OCI-LY1 (cell line): ENCODE results near the gene ERBB4.

ENCODE experiments used
- H2AFZ ChIP-seq: fragments of 200-600 bp; sonication (generic), shearing (Covaris generic); 2 replicates; pipeline ENCODE4 v1.6.0; 2014; ENCODE audit warnings: antibody characterized with exemption, mild to moderate bottlenecking, low read length
- H3F3A ChIP-seq: fragments of 200-600 bp; sonication (generic), shearing (Covaris generic); 2 replicates; pipeline ENCODE4 v1.6.0; 2014; ENCODE audit warnings: mild to moderate bottlenecking, antibody characterized with exemption, low read length, moderate library complexity; ENCODE audit not compliant: insufficient read depth
- H3K27ac ChIP-seq: fragments of 200-600 bp; sonication (generic); 2 replicates; pipeline ENCODE4 v1.5.1; 2014; ENCODE audit warnings: low read length, mixed run types, mild to moderate bottlenecking, low read depth; ENCODE audit not compliant: poor library complexity, severe bottlenecking
- H3K27me3 ChIP-seq: fragments of 200-600 bp; sonication (generic); 2 replicates; pipeline ENCODE4 v1.6.0; 2014; ENCODE audit warnings: antibody characterized with exemption, mild to moderate bottlenecking, low read length, moderate library complexity; ENCODE audit not compliant: insufficient read depth
- H3K36me3 ChIP-seq: fragments of 200-600 bp; sonication (generic); 2 replicates; pipeline ENCODE4 v1.6.1; 2014; ENCODE audit warnings: mild to moderate bottlenecking, antibody characterized with exemption, low read length, moderate library complexity, mixed read lengths; ENCODE audit not compliant: insufficient read depth
- H3K4me1 ChIP-seq: fragments of 200-600 bp; sonication (generic); 2 replicates; pipeline ENCODE4 v1.5.1; 2014; ENCODE audit warnings: mild to moderate bottlenecking, low read length, moderate library complexity; ENCODE audit not compliant: insufficient read depth, severe bottlenecking
- H3K4me2 ChIP-seq: fragments of 200-600 bp; sonication (generic), shearing (Covaris generic); 2 replicates; pipeline ENCODE4 v1.6.1; 2014; ENCODE audit warnings: low read length
- H3K4me3 ChIP-seq: fragments of 200-600 bp; sonication (generic); 2 replicates; pipeline ENCODE4 v1.5.1; 2014; ENCODE audit warnings: low read length, low read depth, mild to moderate bottlenecking, mixed read lengths; ENCODE audit not compliant: poor library complexity, severe bottlenecking
- H3K79me2 ChIP-seq: fragments of 200-600 bp; shearing (Covaris generic); 2 replicates; pipeline ENCODE4 v1.6.1; 2016; ENCODE audit warnings: mixed run types, low read length, mixed read lengths; ENCODE audit not compliant: insufficient read depth
- H3K9ac ChIP-seq: fragments of 200-600 bp; sonication (generic), shearing (Covaris generic); 2 replicates; pipeline ENCODE4 v1.6.1; 2014; ENCODE audit warnings: mild to moderate bottlenecking, low read length, mixed read lengths
- H3K9me2 ChIP-seq: fragments of 200-600 bp; sonication (generic), shearing (Covaris generic); 2 replicates; pipeline ENCODE4 v1.6.1; 2014; ENCODE audit warnings: low read depth, mild to moderate bottlenecking, low read length, mixed read lengths
- H3K9me3 ChIP-seq: fragments of 200-600 bp; shearing (Covaris generic); 2 replicates; pipeline ENCODE4 v1.6.1; 2014; ENCODE audit warnings: low read length, mixed read lengths
- H4K20me1 ChIP-seq: fragments of 200-600 bp; sonication (generic), shearing (Covaris generic); 2 replicates; pipeline ENCODE4 v1.6.0; 2016; ENCODE audit warnings: mild to moderate bottlenecking, low read length; ENCODE audit not compliant: insufficient read depth
- CTCF ChIP-seq: fragments of 200-600 bp; sonication (generic), shearing (Covaris generic); IDR thresholded peaks from 2 replicates; pipeline ENCODE4 v1.5.1; 2017; ENCODE audit warnings: mild to moderate bottlenecking, antibody characterized with exemption, low read length, moderate library complexity, mixed read lengths
- EZH2 ChIP-seq: fragments of 200-600 bp; sonication (generic), shearing (Covaris generic); IDR thresholded peaks from 2 replicates; pipeline ENCODE4 v1.8.0; 2017; ENCODE audit warnings: borderline replicate concordance, mixed run types, mild to moderate bottlenecking, antibody characterized with exemption, low read length, moderate library complexity, mixed read lengths

The ERBB4 gene

DNA sequence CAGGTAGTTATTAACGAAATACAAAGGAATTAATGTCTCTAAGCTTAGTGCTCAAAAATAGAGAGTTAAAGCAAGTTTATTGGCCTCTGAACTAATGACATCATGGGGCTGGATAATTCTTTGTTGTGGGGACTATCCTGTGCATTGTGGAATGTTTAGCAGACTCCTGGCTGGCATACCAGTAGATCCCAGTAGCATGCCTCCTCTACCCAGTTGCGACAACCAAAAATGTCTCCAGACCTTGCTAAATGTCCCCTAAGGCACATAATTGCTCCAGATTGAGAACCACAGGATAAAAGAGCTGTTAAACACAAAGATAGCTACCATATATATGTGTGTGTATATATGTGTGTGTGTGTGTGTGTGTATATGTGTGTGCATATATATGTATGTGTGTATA is 194.5 kb downstream of the ERBB4 start:
- H3K9me2 ChIP-seq: no peaks in the 10 kb centered on the region
- no peak overlapping the region for H3K4me2 ChIP-seq
- no peaks in the 10 kb centered on the region for H4K20me1 ChIP-seq
- H2AFZ ChIP-seq: no peak overlapping the region
- no peaks in the 10 kb centered on the region for H3K9me3 ChIP-seq
- no peaks in the 10 kb centered on the region for H3F3A ChIP-seq
- H3K9ac ChIP-seq: no peak overlapping the region
- no peaks in the 10 kb centered on the region for H3K27me3 ChIP-seq
- no peaks in the 10 kb centered on the region for H3K4me1 ChIP-seq
- no peak overlapping the region for H3K4me3 ChIP-seq
- no peaks in the 10 kb centered on the region for H3K36me3 ChIP-seq
- TF ChIP-seq EZH2 (no peak), CTCF (no peak)
- no peak overlapping the region for H3K27ac ChIP-seq
- H3K79me2 ChIP-seq: no peaks in the 10 kb centered on the region

- H3K4me2 ChIP-seq: no peak overlapping the region
Measured at GRCh38 chr2:212343167-212343566, 195.4 kb downstream of the ERBB4 start.

GRCh38 chr2:212337486-212338343 is 200.9 kb downstream of the ERBB4 start:
- TF ChIP-seq EZH2 (no peak), CTCF (no peak)
- no peaks in the 10 kb centered on the region for H3K36me3 ChIP-seq
- H2AFZ ChIP-seq: no peak overlapping the region
- H3K79me2 ChIP-seq: no peaks in the 10 kb centered on the region
- H3K9me3 ChIP-seq: no peaks in the 10 kb centered on the region
- no peak overlapping the region for H3K4me3 ChIP-seq
- H3F3A ChIP-seq: no peaks in the 10 kb centered on the region
- no peaks in the 10 kb centered on the region for H3K9me2 ChIP-seq
- H3K9ac ChIP-seq: no peak overlapping the region
- no peaks in the 10 kb centered on the region for H3K27me3 ChIP-seq
- H3K4me2 ChIP-seq: no peak overlapping the region
- H4K20me1 ChIP-seq: no peaks in the 10 kb centered on the region
- H3K4me1 ChIP-seq: no peaks in the 10 kb centered on the region
- H3K27ac ChIP-seq: no peak overlapping the region

More at GRCh38 chr2:212343167-212343566, 195.4 kb downstream of the ERBB4 start:
- H3K9ac ChIP-seq: no peak overlapping the region
- no peaks in the 10 kb centered on the region for H3K79me2 ChIP-seq
- H3F3A ChIP-seq: no peaks in the 10 kb centered on the region
- H4K20me1 ChIP-seq: no peaks in the 10 kb centered on the region
- no peaks in the 10 kb centered on the region for H3K9me3 ChIP-seq
- no peak overlapping the region for H2AFZ ChIP-seq
- H3K27ac ChIP-seq: no peak overlapping the region
- no peaks in the 10 kb centered on the region for H3K9me2 ChIP-seq
- H3K36me3 ChIP-seq: no peaks in the 10 kb centered on the region
- TF ChIP-seq EZH2 (no peak), CTCF (no peak)
- H3K4me3 ChIP-seq: no peak overlapping the region
- no peaks in the 10 kb centered on the region for H3K4me1 ChIP-seq
- H3K27me3 ChIP-seq: no peaks in the 10 kb centered on the region
